ENCODE measurements around the gene EIF4E2.
A peak's percentile ranks its signal among the peaks of the same experiment; 100 is the strongest.

The EIF4E2 gene

DNA sequence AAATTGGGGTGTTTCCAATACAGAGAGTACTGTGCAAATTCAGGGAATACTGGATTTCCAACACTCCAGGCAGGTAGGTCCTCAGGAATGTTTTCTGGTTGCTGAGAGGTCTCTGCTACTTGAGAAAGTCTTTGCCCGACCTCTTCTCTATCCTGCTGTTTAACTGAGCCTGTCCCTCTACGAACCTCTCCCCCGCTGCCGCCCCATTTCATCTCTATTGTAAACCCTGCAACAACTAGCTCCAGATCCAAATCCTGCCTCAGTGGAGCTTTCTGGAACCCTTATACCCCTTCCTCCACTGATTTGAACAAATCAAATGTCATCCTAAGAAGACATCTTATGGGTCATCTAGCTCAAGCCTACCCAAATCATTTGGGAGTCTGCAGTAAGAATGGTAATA is 1.3 kb downstream of the EIF4E2 start:
- no peaks in the 10 kb centered on the region for H3K9me3 ChIP-seq
- H3K36me3 ChIP-seq, result peaks cover 11% of the 10 kb centered on the region
- TF ChIP-seq, protein P1, sequence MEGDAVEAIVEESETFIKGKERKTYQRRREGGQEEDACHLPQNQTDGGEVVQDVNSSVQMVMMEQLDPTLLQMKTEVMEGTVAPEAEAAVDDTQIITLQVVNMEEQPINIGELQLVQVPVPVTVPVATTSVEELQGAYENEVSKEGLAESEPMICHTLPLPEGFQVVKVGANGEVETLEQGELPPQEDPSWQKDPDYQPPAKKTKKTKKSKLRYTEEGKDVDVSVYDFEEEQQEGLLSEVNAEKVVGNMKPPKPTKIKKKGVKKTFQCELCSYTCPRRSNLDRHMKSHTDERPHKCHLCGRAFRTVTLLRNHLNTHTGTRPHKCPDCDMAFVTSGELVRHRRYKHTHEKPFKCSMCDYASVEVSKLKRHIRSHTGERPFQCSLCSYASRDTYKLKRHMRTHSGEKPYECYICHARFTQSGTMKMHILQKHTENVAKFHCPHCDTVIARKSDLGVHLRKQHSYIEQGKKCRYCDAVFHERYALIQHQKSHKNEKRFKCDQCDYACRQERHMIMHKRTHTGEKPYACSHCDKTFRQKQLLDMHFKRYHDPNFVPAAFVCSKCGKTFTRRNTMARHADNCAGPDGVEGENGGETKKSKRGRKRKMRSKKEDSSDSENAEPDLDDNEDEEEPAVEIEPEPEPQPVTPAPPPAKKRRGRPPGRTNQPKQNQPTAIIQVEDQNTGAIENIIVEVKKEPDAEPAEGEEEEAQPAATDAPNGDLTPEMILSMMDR (IDR thresholded peaks at IDR 0.05), result no peak
- H3K27me3 ChIP-seq, result no peaks in the 10 kb centered on the region
- peak overlapping the region; percentile 96 for H3K27ac ChIP-seq
- peaks cover 20 to 25% of the 10 kb centered on the region in 2 experiments for H3K4me1 ChIP-seq (ENCODE audit: control insufficient read depth in 1 of 2, insufficient read depth in 1 of 2, low read depth in 1 of 2, low read length in 1 of 2)
- peak overlapping the region; percentile 72 to 95 for H3K4me3 ChIP-seq (ENCODE audit: low read depth in 1 of 2, low read length in 1 of 2)

DNA sequence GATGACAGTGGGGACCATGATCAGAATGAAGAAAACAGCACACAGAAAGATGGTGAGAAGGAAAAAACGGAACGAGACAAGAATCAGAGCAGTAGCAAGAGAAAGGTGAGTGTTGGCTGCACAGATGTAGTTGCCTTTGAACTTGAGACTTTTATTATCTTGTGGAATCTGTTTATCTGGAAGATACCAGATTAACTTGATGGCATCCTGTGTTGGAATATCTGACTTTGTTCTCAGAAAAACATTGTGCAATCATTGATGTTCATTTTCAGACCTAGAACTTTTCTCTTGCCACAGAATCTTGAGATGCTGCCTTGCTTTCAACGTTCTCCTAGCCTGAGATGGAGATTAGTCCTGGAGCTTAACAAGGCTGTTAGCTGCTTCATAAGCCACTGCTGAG is 5.9 kb downstream of the EIF4E2 start:
- Histone ChIP-seq H3K27ac (no peak overlapping the region), H3K27me3 (no peaks in the 10 kb centered on the region), H3K4me1 (ENCODE audit: control insufficient read depth in 1 of 2, insufficient read depth in 1 of 2, low read depth in 1 of 2, low read length in 1 of 2) (peaks cover 5 to 13% of the 10 kb centered on the region in 2 experiments), H3K36me3 (peaks cover 53% of the 10 kb centered on the region), H3K4me3 (ENCODE audit: low read depth in 1 of 2, low read length in 1 of 2) (no peak overlapping the region), H3K9me3 (no peaks in the 10 kb centered on the region)
- TF ChIP-seq, protein P1 (IDR thresholded peaks at IDR 0.05), result no peak

DNA sequence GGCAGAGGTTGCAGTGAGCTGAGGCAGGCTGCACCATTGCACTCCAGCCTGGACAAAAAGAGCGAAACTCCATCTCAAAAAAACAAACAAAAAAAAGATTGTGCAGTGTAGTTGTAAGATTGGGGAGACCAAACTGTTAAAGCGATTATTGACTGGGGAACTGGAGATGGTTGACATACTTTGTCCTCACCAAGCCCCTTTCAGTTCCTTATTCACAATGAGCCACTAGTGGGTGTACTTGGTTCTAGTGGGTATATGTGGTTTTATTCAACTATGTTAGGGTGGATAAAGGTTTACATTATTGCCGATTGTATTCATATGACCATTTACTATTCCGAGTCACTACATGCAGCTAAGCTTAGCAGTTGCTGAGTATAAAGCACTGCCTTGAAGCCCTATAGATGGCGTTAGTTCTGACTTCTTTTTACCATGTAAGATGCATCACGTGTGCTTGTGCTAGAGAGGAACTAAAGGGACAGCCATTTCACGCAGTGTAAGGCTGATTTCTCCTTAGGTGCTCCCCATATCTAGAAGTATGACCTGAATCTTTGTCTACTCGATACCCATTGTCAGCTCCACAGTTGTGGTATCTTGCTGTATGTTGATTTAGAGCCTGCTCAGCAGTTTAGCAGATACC is 12.1 kb downstream of the EIF4E2 start:
- Histone ChIP-seq H3K27me3 (no peaks in the 10 kb centered on the region), H3K36me3 (peaks cover 95% of the 10 kb centered on the region), H3K27ac (no peak overlapping the region), H3K4me1 (ENCODE audit: control insufficient read depth in 1 of 2, insufficient read depth in 1 of 2, low read depth in 1 of 2, low read length in 1 of 2) (no peaks in the 10 kb centered on the region), H3K4me3 (ENCODE audit: low read depth in 1 of 2, low read length in 1 of 2) (no peak overlapping the region), H3K9me3 (no peaks in the 10 kb centered on the region)
- TF ChIP-seq, protein P1 (IDR thresholded peaks at IDR 0.05), result no peak

DNA sequence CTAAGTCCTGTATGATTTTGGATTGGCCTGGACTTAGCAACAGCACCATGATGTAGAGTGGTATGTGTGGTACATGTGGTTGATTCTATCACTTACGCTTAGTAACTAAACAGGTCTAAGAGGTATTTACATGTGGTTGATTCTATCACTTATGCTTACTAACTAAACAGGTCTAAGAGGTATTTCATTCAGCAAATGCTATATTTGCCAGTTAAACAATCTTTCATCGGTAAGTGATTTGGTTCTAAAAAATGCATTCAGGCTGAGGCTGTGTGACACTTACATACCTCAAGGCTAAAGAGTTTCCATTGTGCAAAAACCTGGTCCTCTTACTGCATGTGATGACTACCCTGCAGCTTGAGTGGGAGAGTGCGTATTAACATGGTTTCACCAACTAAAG is 13.1 kb downstream of the EIF4E2 start:
- Histone ChIP-seq H3K9me3 (no peaks in the 10 kb centered on the region), H3K4me3 (ENCODE audit: low read depth in 1 of 2, low read length in 1 of 2) (no peak overlapping the region), H3K36me3 (peaks cover 95% of the 10 kb centered on the region), H3K27ac (no peak overlapping the region), H3K27me3 (no peaks in the 10 kb centered on the region), H3K4me1 (ENCODE audit: control insufficient read depth in 1 of 2, insufficient read depth in 1 of 2, low read depth in 1 of 2, low read length in 1 of 2) (no peaks in the 10 kb centered on the region)
- TF ChIP-seq, protein P1 (IDR thresholded peaks at IDR 0.05), result no peak

DNA sequence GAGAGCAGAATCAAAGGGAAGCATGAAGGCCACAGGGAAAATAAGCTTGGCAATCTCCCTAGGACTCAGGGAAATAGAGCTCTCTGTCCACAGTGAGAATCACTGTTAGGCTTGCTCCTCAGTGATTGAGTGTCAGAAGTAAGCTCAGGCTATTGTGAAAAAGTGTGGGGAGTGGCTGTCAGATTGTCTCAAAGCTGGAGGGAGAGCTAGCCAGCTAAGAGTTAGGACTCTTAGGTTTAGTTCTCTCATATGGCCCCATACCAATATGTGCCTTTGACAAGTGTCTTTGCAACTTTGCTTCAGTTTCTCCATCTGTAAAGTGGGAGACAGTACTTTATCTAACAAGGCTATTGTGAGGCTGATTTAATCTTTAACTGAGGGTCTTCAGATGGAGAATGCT is 17.2 kb downstream of the EIF4E2 start:
- H3K4me1 ChIP-seq (ENCODE audit: control insufficient read depth in 1 of 2, insufficient read depth in 1 of 2, low read depth in 1 of 2, low read length in 1 of 2), result no peaks in the 10 kb centered on the region
- H3K9me3 ChIP-seq, result no peaks in the 10 kb centered on the region
- H3K27me3 ChIP-seq, result no peaks in the 10 kb centered on the region
- TF ChIP-seq, protein P1 (IDR thresholded peaks at IDR 0.05), result no peak
- peaks cover 97% of the 10 kb centered on the region for H3K36me3 ChIP-seq
- H3K4me3 ChIP-seq (ENCODE audit: low read depth in 1 of 2, low read length in 1 of 2), result no peak overlapping the region
- no peak overlapping the region for H3K27ac ChIP-seq

Measured in neutrophil (primary cell).